WTC11 (cell line): ENCODE data around the gene EPM2A.

ENCODE experiments used
- ATF3 ChIP-seq: sonication (generic); formaldehyde crosslinking; conservative IDR thresholded peaks from 2 replicates; pipeline ENCODE4 v1.8.1; 2022; ENCODE audit warnings: mild to moderate bottlenecking, missing genetic modification reagents
- CBFB ChIP-seq: sonication (generic); formaldehyde crosslinking; IDR thresholded peaks from 2 replicates; pipeline ENCODE4 v1.8.1; 2022; ENCODE audit warnings: mild to moderate bottlenecking, low read depth, missing genetic modification reagents
- CREB1 ChIP-seq: sonication (generic); formaldehyde crosslinking; IDR thresholded peaks from 2 replicates; pipeline ENCODE4 v1.8.0; 2023; ENCODE audit warnings: mild to moderate bottlenecking, missing genetic modification reagents
- CTCF ChIP-seq: fragments of 200-600 bp; IDR thresholded peaks from 2 replicates; pipeline ENCODE4 v1.8.0; 2022; ENCODE audit warnings: antibody characterized with exemption
- IRF2 ChIP-seq: sonication (generic); formaldehyde crosslinking; IDR thresholded peaks from 2 replicates; pipeline ENCODE4 v1.8.0; 2022; ENCODE audit warnings: low read depth, missing genetic modification reagents, borderline replicate concordance
- KAT7 ChIP-seq: sonication (generic); formaldehyde crosslinking; IDR thresholded peaks from 2 replicates; pipeline ENCODE4 v1.8.1; 2023; ENCODE audit warnings: missing genetic modification reagents, mild to moderate bottlenecking, borderline replicate concordance
- MYBL2 ChIP-seq: sonication (generic); formaldehyde crosslinking; IDR thresholded peaks from 2 replicates; pipeline ENCODE4 v1.8.1; 2023; ENCODE audit warnings: mild to moderate bottlenecking, moderate library complexity, missing genetic modification reagents
- NR3C1 ChIP-seq: sonication (generic); formaldehyde crosslinking; conservative IDR thresholded peaks from 2 replicates; pipeline ENCODE4 v1.8.1; 2023; ENCODE audit warnings: low read depth, mild to moderate bottlenecking, missing genetic modification reagents
- SP1 ChIP-seq: sonication (generic); formaldehyde crosslinking; conservative IDR thresholded peaks from 2 replicates; pipeline ENCODE4 v1.8.1; 2022; ENCODE audit warnings: missing genetic modification reagents
- TF ChIP-seq, protein P1 (sequence below): sonication (generic); formaldehyde crosslinking; IDR thresholded peaks from 2 replicates; pipeline ENCODE4 v1.8.0; 2022; ENCODE audit warnings: mild to moderate bottlenecking, missing genetic modification reagents
- TF ChIP-seq, protein P2 (sequence below): sonication (generic); formaldehyde crosslinking; IDR thresholded peaks from 2 replicates; pipeline ENCODE4 v1.8.0; 2022; ENCODE audit warnings: mild to moderate bottlenecking, missing genetic modification reagents

DNA sequence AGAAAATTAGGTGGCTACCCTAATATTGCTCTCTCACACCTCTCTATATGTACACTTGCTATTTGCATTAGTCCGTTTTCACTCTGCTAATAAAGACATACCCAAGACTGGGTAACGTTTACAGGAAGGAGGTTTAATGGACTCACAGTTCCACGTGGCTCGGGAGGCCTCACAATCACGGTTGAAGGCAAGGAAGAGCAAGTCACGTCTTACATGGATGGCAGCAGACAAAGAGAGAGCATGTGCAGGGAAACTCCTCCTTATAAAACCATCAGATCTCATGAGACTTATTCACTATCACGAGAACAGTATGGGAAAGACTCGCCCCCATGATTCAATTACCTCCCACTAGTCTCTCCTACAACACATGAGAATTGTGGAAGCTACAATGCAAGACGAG, 53.4 kb downstream of the EPM2A start:
- TF ChIP-seq, protein P1, sequence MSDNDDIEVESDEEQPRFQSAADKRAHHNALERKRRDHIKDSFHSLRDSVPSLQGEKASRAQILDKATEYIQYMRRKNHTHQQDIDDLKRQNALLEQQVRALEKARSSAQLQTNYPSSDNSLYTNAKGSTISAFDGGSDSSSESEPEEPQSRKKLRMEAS: no peak
- TF ChIP-seq CTCF (no peak), MYBL2 (no peak), NR3C1 (CRISPR knock-in tag) (no peak), SP1 (CRISPR knock-in tag) (no peak), KAT7 (CRISPR knock-in tag) (no peak), CBFB (no peak), CREB1 (no peak), ATF3 (CRISPR knock-in tag) (no peak), IRF2 (CRISPR knock-in tag) (no peak)
- TF ChIP-seq, protein P2, sequence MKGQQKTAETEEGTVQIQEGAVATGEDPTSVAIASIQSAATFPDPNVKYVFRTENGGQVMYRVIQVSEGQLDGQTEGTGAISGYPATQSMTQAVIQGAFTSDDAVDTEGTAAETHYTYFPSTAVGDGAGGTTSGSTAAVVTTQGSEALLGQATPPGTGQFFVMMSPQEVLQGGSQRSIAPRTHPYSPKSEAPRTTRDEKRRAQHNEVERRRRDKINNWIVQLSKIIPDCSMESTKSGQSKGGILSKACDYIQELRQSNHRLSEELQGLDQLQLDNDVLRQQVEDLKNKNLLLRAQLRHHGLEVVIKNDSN: no peak
